ENCODE measurements around the gene KPTN.

DNA sequence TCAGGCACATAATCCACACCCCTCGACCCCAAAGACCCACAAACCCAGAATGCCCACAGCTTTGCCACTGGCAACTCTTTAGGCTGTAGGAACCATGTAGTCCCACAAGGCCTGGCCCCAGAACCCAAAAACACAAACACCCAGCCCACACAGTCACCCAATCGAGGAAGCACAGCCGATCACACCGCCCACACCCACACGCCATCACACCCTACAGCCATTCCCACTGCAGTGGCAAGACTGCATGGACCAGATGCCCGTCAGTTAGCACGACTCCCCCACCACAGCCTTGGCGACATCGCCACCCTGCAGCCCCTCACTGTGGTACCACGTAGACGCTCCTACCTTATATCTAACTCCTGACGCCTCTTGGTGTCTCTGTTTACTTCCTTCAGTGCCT is 40.7 kb downstream of the KPTN start:
- TF ChIP-seq, protein P1, sequence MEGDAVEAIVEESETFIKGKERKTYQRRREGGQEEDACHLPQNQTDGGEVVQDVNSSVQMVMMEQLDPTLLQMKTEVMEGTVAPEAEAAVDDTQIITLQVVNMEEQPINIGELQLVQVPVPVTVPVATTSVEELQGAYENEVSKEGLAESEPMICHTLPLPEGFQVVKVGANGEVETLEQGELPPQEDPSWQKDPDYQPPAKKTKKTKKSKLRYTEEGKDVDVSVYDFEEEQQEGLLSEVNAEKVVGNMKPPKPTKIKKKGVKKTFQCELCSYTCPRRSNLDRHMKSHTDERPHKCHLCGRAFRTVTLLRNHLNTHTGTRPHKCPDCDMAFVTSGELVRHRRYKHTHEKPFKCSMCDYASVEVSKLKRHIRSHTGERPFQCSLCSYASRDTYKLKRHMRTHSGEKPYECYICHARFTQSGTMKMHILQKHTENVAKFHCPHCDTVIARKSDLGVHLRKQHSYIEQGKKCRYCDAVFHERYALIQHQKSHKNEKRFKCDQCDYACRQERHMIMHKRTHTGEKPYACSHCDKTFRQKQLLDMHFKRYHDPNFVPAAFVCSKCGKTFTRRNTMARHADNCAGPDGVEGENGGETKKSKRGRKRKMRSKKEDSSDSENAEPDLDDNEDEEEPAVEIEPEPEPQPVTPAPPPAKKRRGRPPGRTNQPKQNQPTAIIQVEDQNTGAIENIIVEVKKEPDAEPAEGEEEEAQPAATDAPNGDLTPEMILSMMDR (IDR thresholded peaks at IDR 0.05; ENCODE audit: low read depth, low read length, poor library complexity, severe bottlenecking), result no peak
- TF ChIP-seq EZH2phosphoT487 (IDR thresholded peaks at IDR 0.05; ENCODE audit: borderline replicate concordance, low read length), result no peak

All from DOHH2 (cell line).